H1 (cell line): Measurements from ENCODE around the gene CA14. TPM values are rescaled to one million over a fixed set of nuclear protein-coding genes. Genes with fewer than 3 reads are reported as not detected.

Experiments used
- CTCF ChIA-PET: fragments of 300-600 bp; sonication (Branson Sonifier 250); formaldehyde crosslinking; loops from one replicate; lab custom pipeline; 2021; ENCODE audit not compliant: partially characterized antibody; lab: Charles Lee
- POLR2A ChIA-PET: fragments of 300-600 bp; sonication (Branson Sonifier 250); formaldehyde crosslinking; loops from one replicate; lab custom pipeline; 2021; ENCODE audit warnings: inconsistent platforms; ENCODE audit not compliant: partially characterized antibody; lab: Charles Lee
- DNase-seq, 2 experiments: peaks; one replicate each; pipeline versions ENCODE4 v3.0.0 to v3.0.0-alpha.2; 2010 to 2022; ENCODE audit warnings: low spot score in 2 of 2, low read depth in 1 of 2, mixed read lengths in 1 of 2
- FAIRE-seq: peaks from 2 replicates; lab custom pipeline; 2011; peaks lifted over from hg19 to GRCh38; lab: Jason Lieb, UNC
- H2AFZ ChIP-seq: 2 replicates; pipeline ENCODE4 v1.8.1; 2012; ENCODE audit warnings: low read length, inconsistent platforms
- H2AK5ac ChIP-seq: 2 replicates; pipeline ENCODE4 v1.6.1; 2013; ENCODE audit warnings: low read depth, low read length
- H2BK120ac ChIP-seq: replicated peaks from 2 replicates; pipeline ENCODE3; 2013; ENCODE audit warnings: low read depth, low read length, inconsistent platforms
- H2BK12ac ChIP-seq: 2 replicates; pipeline ENCODE4 v1.6.1; 2013; ENCODE audit warnings: low read depth, low read length
- H2BK15ac ChIP-seq: 2 replicates; pipeline ENCODE4 v1.6.1; 2013; ENCODE audit warnings: low read length
- H2BK20ac ChIP-seq: 2 replicates; pipeline ENCODE4 v1.6.1; 2013; ENCODE audit warnings: low read length
- H2BK5ac ChIP-seq: 2 replicates; pipeline ENCODE4 v1.6.1; 2013; ENCODE audit warnings: low read depth, low read length
- H3K14ac ChIP-seq: 2 replicates; pipeline ENCODE4 v1.6.1; 2013; ENCODE audit warnings: inconsistent platforms; ENCODE audit not compliant: insufficient read length
- H3K18ac ChIP-seq: 2 replicates; pipeline ENCODE4 v1.6.1; 2013; ENCODE audit warnings: low read length; ENCODE audit errors: extremely low read depth
- H3K23ac ChIP-seq: 2 replicates; pipeline ENCODE4 v1.6.1; 2013; ENCODE audit warnings: inconsistent platforms; ENCODE audit not compliant: insufficient read length
- H3K23me2 ChIP-seq: 2 replicates; pipeline ENCODE4 v1.6.1; 2013; ENCODE audit warnings: low read depth, low read length
- H3K27ac ChIP-seq: 2 replicates; pipeline ENCODE4 v1.6.1; 2011; ENCODE audit warnings: low read depth, low read length, inconsistent platforms
- H3K27me3 ChIP-seq, 4 experiments: replicated peaks in 1 of 4; 1 replicate in 1 of 4; 2 replicates in 3 of 4; pipeline versions ENCODE4 v1.6.1 to v1.8.1; 2011 to 2013; ENCODE audit warnings: low read length in 3 of 4, mild to moderate bottlenecking in 3 of 4, inconsistent platforms in 2 of 4, mixed read lengths in 2 of 4, moderate library complexity in 1 of 4; ENCODE audit not compliant: control insufficient read depth in 3 of 4, insufficient read depth in 3 of 4; ENCODE audit errors: extremely low read depth in 1 of 4
- H3K36me3 ChIP-seq, 4 experiments: 2 replicates each; pipeline versions ENCODE4 v1.6.1 to v1.8.1; 2011 to 2013; ENCODE audit warnings: mild to moderate bottlenecking in 4 of 4, low read length in 3 of 4, moderate library complexity in 2 of 4, control low read depth in 1 of 4, inconsistent platforms in 1 of 4; ENCODE audit not compliant: insufficient read depth in 4 of 4, control insufficient read depth in 2 of 4
- H3K4ac ChIP-seq: replicated peaks from 2 replicates; pipeline ENCODE3; 2013; ENCODE audit warnings: low read length, low read depth, mixed read lengths, inconsistent platforms; ENCODE audit not compliant: insufficient read length
- H3K4me1 ChIP-seq, 4 experiments: replicated peaks in 1 of 4; 1 replicate in 1 of 4; 2 replicates in 3 of 4; pipeline versions ENCODE4 v1.6.1 to v1.8.1; 2011 to 2013; ENCODE audit warnings: low read length in 3 of 4, inconsistent platforms in 2 of 4, mixed read lengths in 1 of 4; ENCODE audit not compliant: insufficient read depth in 4 of 4, control insufficient read depth in 3 of 4
- H3K4me2 ChIP-seq, 2 experiments: 2 replicates each; pipeline versions ENCODE4 v1.6.1 to v1.8.1; 2011 to 2013; ENCODE audit warnings: low read depth in 2 of 2, low read length in 2 of 2, control low read depth in 1 of 2, inconsistent platforms in 1 of 2, mild to moderate bottlenecking in 1 of 2; ENCODE audit not compliant: insufficient read depth in 1 of 2
- H3K4me3 ChIP-seq, 4 experiments: fragments of 200-600, 300-600 bp in 1 of 4; sonication (generic), shearing (Covaris generic), sonication (Bioruptor Twin) in 1 of 4; 2 replicates each; pipeline versions ENCODE4 v1.5.1 to v1.8.1; 2011 to 2016; ENCODE audit warnings: low read length in 4 of 4, low read depth in 3 of 4, control low read depth in 2 of 4, inconsistent platforms in 2 of 4, mild to moderate bottlenecking in 2 of 4, mixed read lengths in 1 of 4, moderate library complexity in 1 of 4; ENCODE audit not compliant: insufficient read depth in 2 of 4; ENCODE audit errors: extremely low read depth in 1 of 4
- H3K56ac ChIP-seq: replicated peaks from 2 replicates; pipeline ENCODE3; 2013; ENCODE audit warnings: low read depth, mild to moderate bottlenecking, mixed read lengths, low read length, inconsistent platforms; ENCODE audit not compliant: insufficient read length
- H3K79me1 ChIP-seq: 2 replicates; pipeline ENCODE4 v1.6.1; 2013; ENCODE audit warnings: low read depth, low read length, control low read depth
- H3K79me2 ChIP-seq, 2 experiments: 2 replicates each; pipeline versions ENCODE4 v1.6.1 to v1.8.1; 2012 to 2013; ENCODE audit warnings: low read length in 2 of 2, mild to moderate bottlenecking in 2 of 2, inconsistent platforms in 1 of 2; ENCODE audit not compliant: insufficient read depth in 2 of 2, control insufficient read depth in 1 of 2
- H3K9ac ChIP-seq, 4 experiments: replicated peaks in 1 of 4; 1 replicate in 1 of 4; 2 replicates in 3 of 4; pipeline versions ENCODE4 v1.6.1 to v1.8.1; 2011 to 2013; ENCODE audit warnings: low read depth in 3 of 4, low read length in 3 of 4, control low read depth in 2 of 4, mild to moderate bottlenecking in 2 of 4, moderate library complexity in 2 of 4, inconsistent platforms in 1 of 4; ENCODE audit errors: extremely low read depth in 1 of 4
- H3K9me3 ChIP-seq, 2 experiments: 2 replicates each; pipeline versions ENCODE4 v1.6.1 to v1.8.1; 2012 to 2013; ENCODE audit warnings: mild to moderate bottlenecking in 2 of 2, moderate library complexity in 2 of 2, control low read depth in 1 of 2, inconsistent platforms in 1 of 2, low read depth in 1 of 2, low read length in 1 of 2, mixed read lengths in 1 of 2; ENCODE audit not compliant: insufficient read depth in 2 of 2
- H4K20me1 ChIP-seq, 2 experiments: replicated peaks in 1 of 2; 2 replicates each; pipeline versions ENCODE3 to v1.8.1; 2011 to 2013; ENCODE audit warnings: inconsistent platforms in 2 of 2, low read length in 2 of 2, mild to moderate bottlenecking in 1 of 2; ENCODE audit not compliant: insufficient read depth in 2 of 2, control insufficient read depth in 1 of 2
- H4K5ac ChIP-seq: 2 replicates; pipeline ENCODE4 v1.6.1; 2013; ENCODE audit warnings: low read length, low read depth, mixed read lengths, inconsistent platforms; ENCODE audit not compliant: insufficient read length
- H4K8ac ChIP-seq: 2 replicates; pipeline ENCODE4 v1.8.0; 2013; ENCODE audit warnings: mild to moderate bottlenecking, moderate library complexity, low read length, inconsistent platforms; ENCODE audit not compliant: insufficient read depth; ENCODE audit errors: extremely low read depth
- H4K91ac ChIP-seq: replicated peaks from 2 replicates; pipeline ENCODE3; 2013; ENCODE audit warnings: low read length, mixed read lengths, inconsistent platforms; ENCODE audit not compliant: insufficient read length
- CBX8 ChIP-seq: fragments of 300-800, 300-1000 bp; sonication (generic); IDR thresholded peaks from 2 replicates; pipeline ENCODE4 v1.7.1; 2016; ENCODE audit warnings: low read depth, low read length, borderline replicate concordance
- EGR1 ChIP-seq: IDR thresholded peaks from 2 replicates; pipeline ENCODE4 v1.6.1; 2011; ENCODE audit warnings: low read depth, low read length, borderline replicate concordance
- HDAC2 ChIP-seq, 2 experiments: fragments of 300-600 bp in 1 of 2; sonication (generic) in 1 of 2; IDR thresholded peaks; 2 replicates each; pipeline ENCODE4 v1.6.1; 2011 to 2012; ENCODE audit warnings: low read depth in 2 of 2, low read length in 2 of 2, mild to moderate bottlenecking in 2 of 2, moderate library complexity in 2 of 2, borderline replicate concordance in 1 of 2, inconsistent platforms in 1 of 2
- SIX5 ChIP-seq: IDR thresholded peaks from 2 replicates; pipeline ENCODE4 v1.6.1; 2011; ENCODE audit warnings: mild to moderate bottlenecking, low read depth, low read length
- TAF1 ChIP-seq: IDR thresholded peaks from 2 replicates; pipeline ENCODE4 v1.6.1; 2011; ENCODE audit warnings: mild to moderate bottlenecking, low read depth, low read length
- TAF7 ChIP-seq: optimal IDR thresholded peaks from 2 replicates; pipeline ENCODE3; 2011; ENCODE audit warnings: low read depth, mild to moderate bottlenecking, inconsistent platforms, low read length, moderate library complexity, borderline replicate concordance
- WGBS, 2 experiments: shearing (Covaris generic) in 1 of 2; methylation state at CpG; one replicate each; pipeline versions ENCODE4 v1.1.6 to v1.1.7; 2013 to 2015; ENCODE audit warnings: low lambda C conversion rate in 2 of 2, mixed read lengths in 2 of 2, inconsistent platforms in 1 of 2, low coverage in 1 of 2, missing lambda C conversion rate in 1 of 2; ENCODE audit not compliant: insufficient replicate concordance in 2 of 2, insufficient coverage in 1 of 2, insufficient read length in 1 of 2; ENCODE audit errors: extremely low coverage in 1 of 2, missing lambda C conversion rate in 1 of 2; 5-methylcytosine and 5-hydroxymethylcytosine counted together
- polyA plus RNA-seq, 7 experiments: library from polyadenylated mRNA; depleted of rRNA in 3 of 7; stranded (reverse) in 5 of 7; unstranded in 2 of 7; fragments of >200 nt in 5 of 7; fragments of 200-250 nt in 2 of 7; gene quantifications; 1 replicate in 5 of 7; 2 replicates in 1 of 7; 4 replicates in 1 of 7; pipeline versions ENCODE4 v1.2.1 to v1.2.3, GENCODE V29; 2011 to 2013; ENCODE audit warnings: missing spikeins in 2 of 7, mixed read lengths in 2 of 7
- total RNA-seq: library from RNA; stranded (reverse); fragmentation: NEBNext Ultra II Directional; extraction: Animal tissue kit (Norgen Biotek cat#: 25700); gene quantifications from 2 replicates; pipeline ENCODE4 v1.2.1, GENCODE V29; 2021

The CA14 gene
- total and polyA plus RNA-seq, 2 of the 8 experiments (the other 6 are each of a cell fraction or from before 2014, with no cell fraction given) = 52.3 to 105 TPM

DNA sequence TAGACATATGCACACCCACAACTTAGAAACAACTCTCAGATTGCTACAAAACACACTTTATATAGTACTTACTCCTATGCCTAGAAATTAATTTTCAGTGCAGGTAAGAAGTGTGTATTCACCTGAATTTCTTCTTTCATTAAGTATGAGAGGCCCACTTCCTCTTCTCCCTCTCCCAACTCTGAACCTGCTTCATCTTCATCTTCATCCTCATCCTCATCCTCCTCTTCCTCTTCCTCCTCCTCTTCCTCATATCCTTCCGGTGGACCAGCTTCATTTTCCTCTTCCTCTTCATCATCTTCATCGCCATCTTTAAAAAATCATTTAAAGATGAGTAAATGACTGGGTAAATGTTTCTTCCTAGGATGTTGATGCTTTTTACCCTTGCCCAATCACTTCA, 31.1 kb upstream of the CA14 start:
- no peak overlapping the region for H2BK12ac ChIP-seq
- ChIA-PET POLR2A (interaction anchor here (1.4 kb wide), 1 partner anchor 9 kb away, joined by 3 read pairs; no protein-coding TSS in a partner anchor), CTCF (interaction anchor here (0.6 to 1.1 kb wide), 2 partner anchors 12 to 35 kb away, joined by 3 read pairs; no protein-coding TSS in a partner anchor)
- DNase-seq (no peak), FAIRE-seq (no peak)
- H3K4ac ChIP-seq = no peak overlapping the region
- no peak overlapping the region for H4K5ac ChIP-seq
- H3K4me3 ChIP-seq = no peak overlapping the region
- no peaks in the 10 kb centered on the region for H3K4me1 ChIP-seq
- no peak overlapping the region for H2BK20ac ChIP-seq
- H2BK15ac ChIP-seq = no peak overlapping the region
- H2BK5ac ChIP-seq = no peak overlapping the region
- H4K20me1 ChIP-seq = peaks cover 2 to 4% of the 10 kb centered on the region in 2 experiments
- H2AFZ ChIP-seq = no peak overlapping the region
- no peak overlapping the region for H3K56ac ChIP-seq
- no peak overlapping the region for H4K8ac ChIP-seq
- H3K79me2 ChIP-seq = peaks cover 0 to 20% of the 10 kb centered on the region in 2 experiments; a peak in 2 of 4 replicates
- no peaks in the 10 kb centered on the region for H3K79me1 ChIP-seq
- H3K27ac ChIP-seq = no peak overlapping the region
- no peak overlapping the region for H4K91ac ChIP-seq
- no peak overlapping the region for H3K9ac ChIP-seq
- H3K23me2 ChIP-seq = no peaks in the 10 kb centered on the region
- H3K36me3 ChIP-seq = peaks cover 14 to 65% (median 49%) of the 10 kb centered on the region in 4 experiments
- H3K9me3 ChIP-seq = no peaks in the 10 kb centered on the region
- no peak overlapping the region for H2AK5ac ChIP-seq
- H3K18ac ChIP-seq = no peak overlapping the region
- no peak overlapping the region for H2BK120ac ChIP-seq
- H3K27me3 ChIP-seq = no peaks in the 10 kb centered on the region
- H3K14ac ChIP-seq = no peak overlapping the region
- TF ChIP-seq HDAC2 (IDR thresholded peaks at IDR 0.05; ENCODE audit: borderline replicate concordance in 1 of 2, low read depth in 2 of 2, low read length in 2 of 2) (no peak), EGR1 (no peak), SIX5 (no peak), CBX8 (no peak), TAF7 (no peak), TAF1 (no peak)
- WGBS, 2 experiments = 100% methylated on average over 1 to 2 of the region's 2 CpGs
- H3K4me2 ChIP-seq = no peak overlapping the region
- H3K23ac ChIP-seq = no peak overlapping the region
